BJ (cell line): ENCODE measurements around the gene RAD9A. TPM values are rescaled to one million over a fixed set of nuclear protein-coding genes. Genes with fewer than 3 reads are reported as not detected.

Experiments used
- CTCF ChIA-PET: fragments of 350-600 bp; formaldehyde crosslinking; extraction: SDS; loops from one replicate; lab custom pipeline; 2021; ENCODE audit warnings: antibody characterized with exemption, inconsistent platforms; lab: Yijun Ruan, JAX
- POLR2A ChIA-PET: fragments of 300-600 bp; sonication (Branson Sonifier 250); formaldehyde crosslinking; extraction: SDS; loops from one replicate; lab custom pipeline; 2021; ENCODE audit warnings: antibody characterized with exemption; lab: Charles Lee
- DNase-seq: peaks from one replicate; pipeline ENCODE4 v3.0.0-alpha.2; 2011; ENCODE audit warnings: low read depth
- H3K27me3 ChIP-seq: 2 replicates; pipeline ENCODE4 v1.6.0; 2011; ENCODE audit warnings: low read length; ENCODE audit not compliant: control insufficient read depth, insufficient read depth
- H3K36me3 ChIP-seq: 2 replicates; pipeline ENCODE4 v1.5.1; 2011; ENCODE audit warnings: low read length; ENCODE audit not compliant: control insufficient read depth, insufficient read depth
- H3K4me3 ChIP-seq: 2 replicates; pipeline ENCODE4 v1.5.1; 2011; ENCODE audit warnings: low read depth, mild to moderate bottlenecking, control low read depth, low read length
- CTCF ChIP-seq: IDR thresholded peaks from 2 replicates; pipeline ENCODE4 v1.5.1; 2011; ENCODE audit warnings: low read depth, mild to moderate bottlenecking, control low read depth, inconsistent platforms, low read length, moderate library complexity; ENCODE audit not compliant: insufficient read depth
- polyA plus RNA-seq: library from polyadenylated mRNA; depleted of rRNA; stranded (reverse); fragments of >200 nt; gene quantifications from 2 replicates; pipeline ENCODE4 v1.2.3, GENCODE V29; 2011

Gene RAD9A
- polyA plus RNA-seq, 1 experiment, result 10.7 TPM

DNA sequence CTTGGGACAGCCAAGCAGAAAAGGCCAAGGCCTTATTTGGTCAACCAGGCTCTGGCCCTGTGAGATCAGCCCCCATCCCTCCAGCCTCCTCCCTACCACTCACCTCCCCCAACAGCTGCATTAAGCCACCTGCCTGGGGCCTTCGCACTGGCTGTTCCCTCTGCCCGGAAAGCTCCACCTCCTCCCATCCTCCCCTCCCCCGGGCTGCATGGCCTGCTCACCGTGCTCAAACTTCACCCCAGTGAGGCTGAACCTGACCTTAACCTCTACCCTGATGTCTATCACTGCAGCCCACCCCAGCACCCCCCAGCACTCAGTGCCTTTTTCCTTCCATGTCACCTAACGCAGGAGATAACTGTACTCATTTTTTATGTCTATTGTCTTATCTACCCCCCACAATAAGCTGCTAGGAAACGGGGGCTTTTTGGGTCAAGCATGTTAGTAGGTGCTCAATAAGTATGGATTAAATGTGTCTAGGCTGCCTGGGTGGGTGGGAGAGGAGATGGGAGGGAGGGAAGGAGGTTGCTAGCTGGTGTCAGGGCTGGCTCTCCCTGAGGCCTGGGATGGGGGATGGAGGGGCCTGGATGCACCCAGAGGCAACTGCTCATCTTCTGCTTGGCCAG, 44.8 kb downstream of the RAD9A start:
- no peak for TF ChIP-seq CTCF
- H3K4me3 ChIP-seq, result no peak overlapping the region
- no peak for DNase-seq
- CTCF ChIA-PET, result interaction anchor here (0.6 kb wide), 1 partner anchor 68 kb away, joined by 3 read pairs; the partner anchor contains the start of gene PITPNM1
- peaks cover 38% of the 10 kb centered on the region for H3K36me3 ChIP-seq
- no peaks in the 10 kb centered on the region for H3K27me3 ChIP-seq
- POLR2A ChIA-PET, result no interaction called here

- ChIA-PET CTCF (no interaction called here), POLR2A (no interaction called here)
- Histone ChIP-seq H3K36me3 (peaks cover 39% of the 10 kb centered on the region), H3K27me3 (no peaks in the 10 kb centered on the region), H3K4me3 (no peak within 1 kb of the TSS)
- no peak for TF ChIP-seq CTCF
- DNase-seq, result no peak
These were observed 45.5 kb downstream of the RAD9A start, which contains the start of gene PTPRCAP for GRCh38 chr11:67437082-67437808. Gene PTPRCAP, minus strand, starts transcription at chr11:67437682. Its CDS starts 63 bp downstream, at chr11:67437619.

DNA sequence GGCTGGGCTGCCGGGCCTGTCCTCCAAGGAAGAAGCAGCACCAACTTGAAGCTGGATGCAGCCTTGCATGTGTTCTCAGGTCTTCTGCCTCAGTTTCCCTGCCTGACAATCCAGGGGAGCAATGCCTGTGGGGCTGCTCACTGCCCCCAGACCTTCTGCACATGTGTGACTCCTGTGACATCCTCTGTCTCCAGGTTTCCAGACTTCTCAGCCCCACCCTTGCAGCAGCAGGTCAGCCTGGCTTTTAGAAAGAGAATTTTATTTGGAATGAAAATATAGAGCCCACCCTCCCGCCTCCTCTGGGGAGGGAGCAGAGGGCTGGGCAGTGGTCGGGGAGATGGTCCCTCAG, 46.0 kb downstream of the RAD9A start:
- POLR2A ChIA-PET, result no interaction called here
- H3K4me3 ChIP-seq, result no peak overlapping the region
- CTCF ChIA-PET, result interaction anchor here (1.1 kb wide), 1 partner anchor 55 kb away, joined by 3 read pairs; no protein-coding TSS in a partner anchor
- TF ChIP-seq CTCF, result no peak
- no peaks in the 10 kb centered on the region for H3K27me3 ChIP-seq
- peaks cover 36% of the 10 kb centered on the region for H3K36me3 ChIP-seq
- no peak for DNase-seq

DNA sequence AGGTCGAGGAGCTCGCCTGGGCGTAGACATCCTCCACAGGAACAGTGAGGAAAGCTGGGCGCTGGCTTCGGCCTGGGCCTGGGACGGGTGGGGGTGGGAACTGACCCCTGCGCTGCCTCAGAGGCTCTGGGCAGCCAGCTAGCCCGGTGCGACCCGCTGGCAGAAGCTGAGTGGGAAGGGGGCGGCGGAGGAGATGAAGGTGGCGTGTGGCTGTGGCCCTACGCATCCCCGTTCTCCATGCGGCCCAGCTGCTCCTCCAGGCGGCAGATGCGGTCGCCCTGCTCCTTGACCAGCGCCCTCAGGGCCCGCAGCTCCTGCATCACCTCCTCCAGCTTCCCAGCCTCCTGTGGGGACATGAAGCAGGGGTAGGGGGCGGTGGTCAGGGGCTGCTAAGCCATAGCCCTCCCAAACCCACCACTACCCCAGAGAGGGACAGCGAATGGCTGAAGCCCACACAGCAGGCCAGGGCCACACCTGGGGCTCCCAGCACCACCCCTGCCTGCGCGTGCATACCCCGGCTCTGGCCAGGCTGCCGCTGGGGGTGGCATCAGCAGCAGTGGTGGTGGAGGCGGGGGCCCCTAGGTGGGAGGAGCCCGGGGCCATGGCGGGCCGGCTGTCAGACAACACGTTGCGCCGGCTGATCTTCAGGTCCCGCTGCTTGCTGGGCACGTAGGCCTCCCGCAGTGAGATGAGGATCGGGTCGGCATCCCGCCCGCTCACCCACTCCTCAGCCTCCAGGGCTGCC, 46.5 kb downstream of the RAD9A start:
- POLR2A ChIA-PET, result no interaction called here
- H3K27me3 ChIP-seq, result no peaks in the 10 kb centered on the region
- peaks cover 32% of the 10 kb centered on the region for H3K36me3 ChIP-seq
- CTCF ChIA-PET, result interaction anchor here (1.1 kb wide), 1 partner anchor 56 kb away, joined by 3 read pairs; no protein-coding TSS in a partner anchor
- no peak for TF ChIP-seq CTCF
- no peak for DNase-seq
- H3K4me3 ChIP-seq, result no peak overlapping the region
